Suprapubic skin (tissue), 4 donors: ENCODE results near the gene SNRPD3. TPM values are rescaled to one million over a fixed set of nuclear protein-coding genes. Genes with fewer than 3 reads are reported as not detected.
A peak's percentile ranks its signal among the peaks of the same experiment; 100 is the strongest.

Experiments used
- DNase-seq, 2 donors: peaks; one replicate each; pipeline ENCODE4 v3.0.0-alpha.2; 2019; ENCODE audit warnings: low spot score in 2 of 2
- H3K27ac ChIP-seq: fragments of 200-600 bp; sonication (generic); one replicate; pipeline ENCODE4 v1.5.1; 2019
- H3K27me3 ChIP-seq: fragments of 200-600 bp; sonication (generic); one replicate; pipeline ENCODE4 v1.5.1; 2019
- H3K36me3 ChIP-seq: fragments of 200-600 bp; sonication (generic); one replicate; pipeline ENCODE4 v1.5.1; 2019
- H3K4me1 ChIP-seq: fragments of 200-600 bp; sonication (generic); one replicate; pipeline ENCODE4 v1.5.1; 2019
- H3K4me3 ChIP-seq: fragments of 200-600 bp; sonication (generic); one replicate; pipeline ENCODE4 v1.5.1; 2019; ENCODE audit warnings: mild to moderate bottlenecking
- H3K9me3 ChIP-seq: fragments of 200-600 bp; sonication (generic); one replicate; pipeline ENCODE4 v1.5.1; 2019
- CTCF ChIP-seq, 2 donors: fragments of 200-600 bp in 1 of 2; fragments of 450-650 bp in 1 of 2; sonication (generic) in 1 of 2; IDR thresholded peaks; one replicate each; pipeline ENCODE4 v1.5.1; 2016 to 2019; ENCODE audit warnings: antibody characterized with exemption in 2 of 2, mild to moderate bottlenecking in 1 of 2, moderate library complexity in 1 of 2
- EP300 ChIP-seq: sonication (generic); formaldehyde crosslinking; IDR thresholded peaks from one replicate; pipeline ENCODE4 v1.6.1; 2017; ENCODE audit warnings: antibody characterized with exemption
- POLR2A ChIP-seq, 2 donors: fragments of 450-650 bp; IDR thresholded peaks; one replicate each; pipeline ENCODE4 v1.6.1; 2017; ENCODE audit warnings: antibody characterized with exemption in 2 of 2, mild to moderate bottlenecking in 2 of 2, moderate library complexity in 2 of 2
- POLR2AphosphoS5 ChIP-seq, 3 donors: sonication (generic); formaldehyde crosslinking; IDR thresholded peaks; one replicate each; pipeline ENCODE4 v1.6.1; 2017; ENCODE audit warnings: antibody characterized with exemption in 3 of 3
- WGBS: methylation state at CpG from one replicate; pipeline ENCODE4 v1.1.5; 2018; 5-methylcytosine and 5-hydroxymethylcytosine counted together
- total RNA-seq, 4 donors: library from RNA; depleted of rRNA; stranded (reverse); fragments of >200 nt; gene quantifications; one replicate each; pipeline ENCODE4 v1.1.0, GENCODE V29; 2016

Gene SNRPD3
- total RNA-seq, 4 donors from 2014 or later = 168 to 208 (median 186) TPM

GRCh38 chr22:24584166-24584790 lies 28.5 kb downstream of the SNRPD3 start:
- H3K4me1 ChIP-seq = peaks cover 38% of the 10 kb centered on the region
- DNase-seq = no peak
- H3K36me3 ChIP-seq = peaks cover 42% of the 10 kb centered on the region
- H3K9me3 ChIP-seq = no peaks in the 10 kb centered on the region
- 93% methylated on average over 5 of the region's 5 CpGs for WGBS
- H3K27me3 ChIP-seq = no peaks in the 10 kb centered on the region
- TF ChIP-seq CTCF (IDR thresholded peaks at IDR 0.05) = no peak
- H3K4me3 ChIP-seq = no peak overlapping the region
- H3K27ac ChIP-seq = peak overlapping the region; percentile 7

DNA sequence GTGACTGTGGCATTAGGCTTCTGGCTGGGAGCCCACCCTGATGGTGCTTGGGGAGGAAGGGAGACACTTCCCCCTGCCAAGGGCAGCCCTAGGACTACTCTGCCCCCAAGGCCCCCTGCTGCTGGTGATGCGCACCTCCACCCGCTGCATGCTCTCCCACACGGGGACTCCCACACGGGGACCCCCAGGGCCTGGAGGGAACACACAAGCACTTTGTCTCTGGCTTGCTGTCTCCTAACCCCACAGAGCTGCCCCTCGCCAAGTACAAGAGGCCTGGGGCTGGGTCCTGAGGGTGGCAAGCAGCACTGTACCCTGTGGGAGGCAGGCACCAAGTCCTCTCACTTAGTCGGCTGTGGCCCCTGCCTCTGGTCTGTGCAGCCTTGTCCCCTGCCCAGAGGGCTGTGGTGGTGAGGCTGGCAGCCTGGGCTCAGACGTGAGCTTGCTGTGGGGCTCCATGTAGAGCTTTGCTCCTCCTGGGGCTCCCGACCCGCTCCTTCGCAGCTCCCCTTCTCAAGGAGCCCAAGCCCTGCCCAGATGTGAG lies 29.1 kb downstream of the SNRPD3 start:
- WGBS = 64% methylated on average over 10 of the region's 10 CpGs
- DNase-seq = peak in 1 of 2 donors; percentile 59
- Histone ChIP-seq H3K27me3 (no peaks in the 10 kb centered on the region), H3K27ac (no peak overlapping the region), H3K4me3 (no peak overlapping the region), H3K36me3 (peaks cover 47% of the 10 kb centered on the region), H3K9me3 (no peaks in the 10 kb centered on the region), H3K4me1 (peaks cover 32% of the 10 kb centered on the region)
- TF ChIP-seq EP300 (no peak), POLR2A (IDR thresholded peaks at IDR 0.05) (no peak), POLR2AphosphoS5 (IDR thresholded peaks at IDR 0.05) (no peak), CTCF (IDR thresholded peaks at IDR 0.05) (no peak)

- no peak overlapping the region for H3K27ac ChIP-seq
- no peak for DNase-seq
- no peaks in the 10 kb centered on the region for H3K27me3 ChIP-seq
- 100% methylated on average over 2 of the region's 3 CpGs for WGBS
- TF ChIP-seq EP300 (no peak), POLR2A (IDR thresholded peaks at IDR 0.05) (no peak), CTCF (IDR thresholded peaks at IDR 0.05) (no peak), POLR2AphosphoS5 (IDR thresholded peaks at IDR 0.05) (no peak)
- no peaks in the 10 kb centered on the region for H3K9me3 ChIP-seq
- peaks cover 27% of the 10 kb centered on the region for H3K4me1 ChIP-seq
- no peak overlapping the region for H3K4me3 ChIP-seq
- peaks cover 47% of the 10 kb centered on the region for H3K36me3 ChIP-seq
These were observed 29.7 kb downstream of the SNRPD3 start for GRCh38 chr22:24585461-24585860.

- WGBS = 88% methylated on average over 2 of the region's 24 CpGs
- Histone ChIP-seq H3K9me3 (no peaks in the 10 kb centered on the region), H3K27me3 (no peaks in the 10 kb centered on the region), H3K4me1 (peaks cover 23% of the 10 kb centered on the region), H3K36me3 (peaks cover 47% of the 10 kb centered on the region), H3K4me3 (no peak overlapping the region), H3K27ac (no peak overlapping the region)
- no peak for DNase-seq
- TF ChIP-seq POLR2A (IDR thresholded peaks at IDR 0.05) (no peak), CTCF (IDR thresholded peaks at IDR 0.05) (no peak), POLR2AphosphoS5 (IDR thresholded peaks at IDR 0.05) (no peak), EP300 (no peak)
These were observed 30.2 kb downstream of the SNRPD3 start for GRCh38 chr22:24585927-24586546.

- H3K36me3 ChIP-seq = peaks cover 47% of the 10 kb centered on the region
- peaks cover 29% of the 10 kb centered on the region for H3K4me1 ChIP-seq
- 89% methylated on average over 1 of the region's 5 CpGs for WGBS
- no peaks in the 10 kb centered on the region for H3K9me3 ChIP-seq
- H3K4me3 ChIP-seq = no peak overlapping the region
- H3K27ac ChIP-seq = no peak overlapping the region
- no peaks in the 10 kb centered on the region for H3K27me3 ChIP-seq
- TF ChIP-seq POLR2A (IDR thresholded peaks at IDR 0.05) (no peak), POLR2AphosphoS5 (IDR thresholded peaks at IDR 0.05) (no peak), CTCF (IDR thresholded peaks at IDR 0.05) (no peak), EP300 (no peak)
- DNase-seq = no peak
These were observed 31.5 kb downstream of the SNRPD3 start for GRCh38 chr22:24587251-24587650.
